HG03378 (cell line): ENCODE results near the gene PPARG.
"Not testable (repeated sequence)": the region's sequence is repeated elsewhere in the genome, so short reads cannot be mapped to it uniquely, and the experiment has no call there.

Experiments used
- ATAC-seq: cut with Tn5 transposase; IDR thresholded peaks from one replicate; pipeline ENCODE4 v1.9.1; 2021; ENCODE audit warnings: mild to moderate bottlenecking, moderate library complexity; ENCODE audit not compliant: unreplicated experiment

The PPARG gene

GRCh38 chr3:12278566-12278965, 10.3 kb upstream of the PPARG start:
- no peak for ATAC-seq

- ATAC-seq: no peak
Observed at GRCh38 chr3:12279591-12280326, 9.1 kb upstream of the PPARG start.

GRCh38 chr3:12280357-12280806, 8.5 kb upstream of the PPARG start:
- no peak for ATAC-seq

- ATAC-seq: no peak
Observed at GRCh38 chr3:12284591-12284990, 4.3 kb upstream of the PPARG start.

- ATAC-seq: no peak
Observed at GRCh38 chr3:12285003-12285555, 3.8 kb upstream of the PPARG start.

GRCh38 chr3:12285779-12286178, 3.1 kb upstream of the PPARG start:
- ATAC-seq: not testable (repeated sequence)

- ATAC-seq: no peak
Observed at GRCh38 chr3:12286504-12286903, 2.4 kb upstream of the PPARG start.

GRCh38 chr3:12286927-12287726, 1.7 kb upstream of the PPARG start:
- no peak for ATAC-seq

GRCh38 chr3:12287727-12288181, 1.1 kb upstream of the PPARG start:
- ATAC-seq: no peak

- ATAC-seq: no peak
Observed at GRCh38 chr3:12289524-12289923, 654 bp downstream of the PPARG start.

GRCh38 chr3:12292770-12293169, 3.9 kb downstream of the PPARG start:
- no peak for ATAC-seq

- no peak for ATAC-seq
Observed at GRCh38 chr3:12294885-12295580, 6.2 kb downstream of the PPARG start.

- ATAC-seq: no peak
Observed at GRCh38 chr3:12296511-12296910, 7.6 kb downstream of the PPARG start.

- ATAC-seq: no peak
Observed at GRCh38 chr3:12299026-12299425, 10.2 kb downstream of the PPARG start.

- ATAC-seq: no peak
Observed at GRCh38 chr3:12300137-12300536, 11.3 kb downstream of the PPARG start.

GRCh38 chr3:12301031-12301430, 12.2 kb downstream of the PPARG start:
- no peak for ATAC-seq

GRCh38 chr3:12301513-12301912, 12.6 kb downstream of the PPARG start:
- ATAC-seq: no peak

GRCh38 chr3:12302564-12302963, 13.7 kb downstream of the PPARG start:
- no peak for ATAC-seq

GRCh38 chr3:12303534-12303933, 14.7 kb downstream of the PPARG start:
- no peak for ATAC-seq

- no peak for ATAC-seq
Observed at GRCh38 chr3:12303993-12304392, 15.1 kb downstream of the PPARG start.

GRCh38 chr3:12307136-12307535, 18.3 kb downstream of the PPARG start:
- no peak for ATAC-seq
